ENCODE results near the gene ZNF528. TPM values are rescaled to one million over a fixed set of nuclear protein-coding genes. Genes with fewer than 3 reads are reported as not detected.

ZNF528 gene
- 7.8 and 13.8 TPM in 2 replicates for total RNA-seq

GRCh38 chr19:52397310-52398080 is at the start of gene ZNF528:
ZNF528 (plus strand) TSS chr19:52397849; CDS start chr19:52402014, 4,165 bp downstream.

DNA sequence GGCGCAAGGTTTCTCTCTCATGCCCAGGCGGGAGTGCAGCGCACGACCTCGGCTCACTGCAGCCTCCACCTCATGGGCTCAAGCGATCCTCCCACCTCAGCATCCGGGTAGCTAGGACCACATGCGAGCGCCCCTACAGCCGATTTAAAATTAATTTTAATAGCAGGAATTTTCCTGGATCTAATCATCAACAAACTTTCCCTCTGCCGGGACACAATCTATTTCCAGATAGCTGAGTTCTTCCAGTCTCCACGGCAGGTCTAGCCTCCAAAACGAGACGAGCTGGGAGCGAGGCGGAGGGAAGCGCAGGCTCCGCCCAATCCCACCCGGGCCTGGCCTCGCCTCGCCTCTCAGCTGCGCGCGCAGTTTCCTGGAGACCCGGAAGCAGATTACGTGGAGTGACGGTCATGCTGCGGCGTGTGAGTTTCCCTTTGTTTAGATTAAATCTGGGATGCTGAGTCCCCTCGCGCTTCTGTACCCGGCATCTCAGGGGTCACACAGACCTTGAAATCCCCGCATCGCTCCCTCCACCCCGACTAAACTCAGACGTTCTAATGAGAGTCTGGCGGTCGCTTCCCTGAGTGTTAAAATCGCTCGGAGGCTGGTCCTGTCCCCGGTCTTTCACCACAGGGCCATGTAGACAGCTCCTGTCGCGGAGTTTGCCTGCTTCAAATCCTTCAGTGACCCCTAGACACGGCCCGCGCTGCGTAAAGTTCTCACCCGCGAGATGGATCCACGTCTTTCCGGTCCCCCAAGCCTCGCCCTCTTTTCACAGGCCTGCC is 27.9 kb upstream of the ZNF528 start, which contains the start of gene ZNF880:
TSS of gene ZNF880 (plus strand) at position 365 of the 782 bp plus-strand sequence. CDS start at position 408, 43 bp downstream.

GRCh38 chr19:52428937-52429336 is 31.3 kb downstream of the ZNF528 start, which contains the start of gene ZNF534:
ZNF534 (plus strand) TSS chr19:52429148; CDS start chr19:52431475, 2,327 bp downstream.

DNA sequence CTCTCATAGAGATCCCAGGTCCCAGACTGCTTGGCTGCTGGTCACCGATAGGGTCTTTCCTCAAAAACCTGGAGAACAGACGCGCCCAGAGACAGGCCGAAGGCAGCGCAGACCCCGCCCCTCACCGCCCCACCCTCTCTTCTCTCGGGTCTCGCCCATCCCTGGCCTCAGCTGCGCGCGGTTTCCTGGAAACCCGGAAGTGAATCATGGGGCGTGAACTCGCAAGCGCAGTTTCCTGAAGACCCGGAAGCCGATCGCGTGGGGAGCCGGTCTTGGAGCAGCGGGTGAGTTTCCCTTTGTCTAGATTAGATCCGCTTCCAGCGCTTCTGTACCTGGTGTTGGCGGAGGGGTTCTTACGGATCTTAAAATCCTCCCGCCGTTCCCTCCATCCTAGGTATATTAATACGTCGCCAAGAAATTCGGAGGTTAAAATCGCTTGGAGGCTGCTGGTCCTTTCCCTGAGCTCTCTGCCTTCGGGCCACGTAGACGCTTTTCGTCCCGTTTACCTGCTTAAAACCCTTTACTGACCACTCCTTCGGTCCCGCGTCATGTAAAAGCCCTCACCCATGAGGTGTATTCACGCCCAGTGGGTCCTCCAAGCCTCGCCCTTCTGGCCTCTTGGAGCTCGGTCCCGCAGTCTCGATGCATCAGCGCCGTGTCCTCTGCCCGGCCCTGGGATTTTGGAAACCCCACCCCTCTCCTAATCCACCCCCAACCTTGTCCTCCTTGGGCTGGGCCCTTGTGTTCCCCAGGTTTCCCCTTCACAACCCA is 55.9 kb downstream of the ZNF528 start, which contains the start of gene ZNF578:
TSS of gene ZNF578 (plus strand) at position 230 of the 771 bp plus-strand sequence. CDS start 48,293 bp downstream, outside the sequence.

Other genes starting within 250 kb of the ZNF528 start
- 4.9 and 7.8 TPM in 2 replicates for gene ZNF836, start 226.2 kb upstream of the ZNF528 start, total RNA-seq
- gene PPP2R1A, start 207.8 kb upstream of the ZNF528 start, total RNA-seq, result 105 and 119 TPM in 2 replicates
- 8.7 and 11.8 TPM in 2 replicates for gene ZNF766, start 128.3 kb upstream of the ZNF528 start, total RNA-seq
- 2.6 and 5.1 TPM in 2 replicates for gene ZNF480, start 100.7 kb upstream of the ZNF528 start, total RNA-seq
- 1.4 and 2.1 TPM in 2 replicates for gene ZNF610, start 61.6 kb upstream of the ZNF528 start, total RNA-seq
- 11.4 and 22.9 TPM in 2 replicates for gene ZNF880, start 27.9 kb upstream of the ZNF528 start, total RNA-seq
- gene ZNF534, start 31.3 kb downstream of the ZNF528 start, total RNA-seq, result not detected in 2 replicates
- gene ZNF578, start 55.7 kb downstream of the ZNF528 start, total RNA-seq, result 0.72 and 1.8 TPM in 2 replicates
- 11.9 and 21.7 TPM in 2 replicates for gene ZNF808, start 129.8 kb downstream of the ZNF528 start, total RNA-seq
- 8.5 and 14.0 TPM in 2 replicates for gene ZNF701, start 172.4 kb downstream of the ZNF528 start, total RNA-seq
- gene ZNF83, start 240.5 kb downstream of the ZNF528 start, total RNA-seq, result 27.3 and 54.5 TPM in 2 replicates